ENCODE results near the gene MMP3. TPM values are rescaled to one million over a fixed set of nuclear protein-coding genes. Genes with fewer than 3 reads are reported as not detected.

MMP3 gene
- total and polyA plus RNA-seq, 2 donors (not counting 3 experiments of a cell fraction or from before 2014, with no cell fraction given): not detected

DNA sequence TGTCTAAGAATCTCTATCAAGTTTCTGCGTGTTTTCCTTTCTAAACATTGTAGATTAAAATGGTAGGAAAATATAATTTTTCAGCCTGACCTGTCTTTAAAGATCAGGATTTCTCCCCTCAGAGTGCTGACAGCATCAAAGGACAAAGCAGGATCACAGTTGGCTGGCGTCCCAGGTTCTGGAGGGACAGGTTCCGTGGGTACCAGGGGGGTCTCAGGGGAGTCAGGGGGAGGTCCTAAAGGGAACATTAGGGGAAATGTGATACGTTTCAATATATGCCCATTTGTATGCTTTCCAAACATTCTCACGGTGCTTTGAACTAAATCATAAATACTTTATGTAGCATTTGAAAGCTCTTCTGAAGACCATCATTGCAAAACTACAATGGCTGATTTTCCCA lies 3.4 kb downstream of the MMP3 start:
- Histone ChIP-seq H3K27ac (ENCODE audit: insufficient read depth, low read depth, low read length) (no peak overlapping the region), H4K20me1 (replicated peaks; ENCODE audit: control insufficient read depth, extremely low read depth, insufficient read depth, low read length) (no peaks in the 10 kb centered on the region), H3K4me3 (replicated peaks in 1 of 3; ENCODE audit: insufficient read depth in 1 of 3, low read depth in 1 of 3, low read length in 3 of 3) (no peak overlapping the region), H3K9me1 (replicated peaks; ENCODE audit: control insufficient read depth, extremely low read depth, insufficient read depth, low read length) (no peaks in the 10 kb centered on the region), H3K9ac (replicated peaks; ENCODE audit: extremely low read depth, insufficient read depth, low read length) (no peak overlapping the region), H3K27me3 (ENCODE audit: control insufficient read depth in 2 of 2, insufficient read depth in 2 of 2, low read length in 2 of 2) (peaks cover 9 to 11% of the 10 kb centered on the region in 2 experiments), H3K9me3 (replicated peaks; ENCODE audit: control insufficient read depth, insufficient read depth, low read length) (no peaks in the 10 kb centered on the region), H3K36me3 (ENCODE audit: control insufficient read depth in 2 of 2, extremely low read depth in 1 of 2, insufficient read depth in 2 of 2, low read length in 2 of 2) (no peaks in the 10 kb centered on the region), H3K4me2 (ENCODE audit: insufficient read depth, low read length) (no peak overlapping the region), H3K4me1 (ENCODE audit: control insufficient read depth, extremely low read depth, insufficient read depth, low read length) (no peaks in the 10 kb centered on the region), H2AFZ (ENCODE audit: low read depth, low read length) (no peak overlapping the region), H3K79me2 (ENCODE audit: control insufficient read depth, insufficient read depth, low read length) (no peaks in the 10 kb centered on the region)
- TF ChIP-seq JUN (IDR thresholded peaks at IDR 0.05; ENCODE audit: borderline replicate concordance, insufficient read depth, insufficient read length, low read depth): no peak
- TF ChIP-seq EZH2 (IDR thresholded peaks at IDR 0.05; ENCODE audit: borderline replicate concordance, low read depth, low read length, severe bottlenecking): no peak
- TF ChIP-seq, protein P1, sequence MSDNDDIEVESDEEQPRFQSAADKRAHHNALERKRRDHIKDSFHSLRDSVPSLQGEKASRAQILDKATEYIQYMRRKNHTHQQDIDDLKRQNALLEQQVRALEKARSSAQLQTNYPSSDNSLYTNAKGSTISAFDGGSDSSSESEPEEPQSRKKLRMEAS (IDR thresholded peaks at IDR 0.05; ENCODE audit: insufficient read depth, insufficient read length): no peak
- TF ChIP-seq MYC (IDR thresholded peaks at IDR 0.05; ENCODE audit: low read depth, low read length): no peak
- no peak for TF ChIP-seq POLR2A (IDR thresholded peaks at IDR 0.05; ENCODE audit: low read depth, low read length)
- no peak for TF ChIP-seq FOS (IDR thresholded peaks at IDR 0.05; ENCODE audit: borderline replicate concordance, insufficient read depth, low read length)
- TF ChIP-seq POLR2AphosphoS5 (IDR thresholded peaks at IDR 0.05; ENCODE audit: insufficient read depth, low read depth, low read length): no peak
- TF ChIP-seq GATA2 (IDR thresholded peaks at IDR 0.05; ENCODE audit: insufficient read depth, insufficient read length, low read depth, low read length): no peak
- TF ChIP-seq, protein P2, sequence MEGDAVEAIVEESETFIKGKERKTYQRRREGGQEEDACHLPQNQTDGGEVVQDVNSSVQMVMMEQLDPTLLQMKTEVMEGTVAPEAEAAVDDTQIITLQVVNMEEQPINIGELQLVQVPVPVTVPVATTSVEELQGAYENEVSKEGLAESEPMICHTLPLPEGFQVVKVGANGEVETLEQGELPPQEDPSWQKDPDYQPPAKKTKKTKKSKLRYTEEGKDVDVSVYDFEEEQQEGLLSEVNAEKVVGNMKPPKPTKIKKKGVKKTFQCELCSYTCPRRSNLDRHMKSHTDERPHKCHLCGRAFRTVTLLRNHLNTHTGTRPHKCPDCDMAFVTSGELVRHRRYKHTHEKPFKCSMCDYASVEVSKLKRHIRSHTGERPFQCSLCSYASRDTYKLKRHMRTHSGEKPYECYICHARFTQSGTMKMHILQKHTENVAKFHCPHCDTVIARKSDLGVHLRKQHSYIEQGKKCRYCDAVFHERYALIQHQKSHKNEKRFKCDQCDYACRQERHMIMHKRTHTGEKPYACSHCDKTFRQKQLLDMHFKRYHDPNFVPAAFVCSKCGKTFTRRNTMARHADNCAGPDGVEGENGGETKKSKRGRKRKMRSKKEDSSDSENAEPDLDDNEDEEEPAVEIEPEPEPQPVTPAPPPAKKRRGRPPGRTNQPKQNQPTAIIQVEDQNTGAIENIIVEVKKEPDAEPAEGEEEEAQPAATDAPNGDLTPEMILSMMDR (IDR thresholded peaks at IDR 0.05; ENCODE audit: extremely low read depth in 1 of 2, insufficient read depth in 1 of 2, low read depth in 1 of 2, low read length in 2 of 2): no peak
- no peak for FAIRE-seq
- POLR2A ChIA-PET: no interaction called here
- no TSS peak for BruUV-seq (replicated peaks)
- intact Hi-C loops (cut with micrococcal nuclease): no loop called here
- DNase-seq (ENCODE audit: low read depth, low spot score): no peak
- dilution Hi-C loops (cut with MboI; ENCODE audit: extremely low pct_ligation_motif_present, low sequenced_read_pairs): no loop called here
- CTCF ChIA-PET: interaction anchor here (0.7 to 1.6 kb wide), 5 partner anchors 9 to 90 kb away, joined by 3 to 10 read pairs (median 3); no protein-coding TSS in a partner anchor
